ENCODE measurements around the gene COMP.
A peak's percentile ranks its signal among the peaks of the same experiment; 100 is the strongest.

COMP gene

DNA sequence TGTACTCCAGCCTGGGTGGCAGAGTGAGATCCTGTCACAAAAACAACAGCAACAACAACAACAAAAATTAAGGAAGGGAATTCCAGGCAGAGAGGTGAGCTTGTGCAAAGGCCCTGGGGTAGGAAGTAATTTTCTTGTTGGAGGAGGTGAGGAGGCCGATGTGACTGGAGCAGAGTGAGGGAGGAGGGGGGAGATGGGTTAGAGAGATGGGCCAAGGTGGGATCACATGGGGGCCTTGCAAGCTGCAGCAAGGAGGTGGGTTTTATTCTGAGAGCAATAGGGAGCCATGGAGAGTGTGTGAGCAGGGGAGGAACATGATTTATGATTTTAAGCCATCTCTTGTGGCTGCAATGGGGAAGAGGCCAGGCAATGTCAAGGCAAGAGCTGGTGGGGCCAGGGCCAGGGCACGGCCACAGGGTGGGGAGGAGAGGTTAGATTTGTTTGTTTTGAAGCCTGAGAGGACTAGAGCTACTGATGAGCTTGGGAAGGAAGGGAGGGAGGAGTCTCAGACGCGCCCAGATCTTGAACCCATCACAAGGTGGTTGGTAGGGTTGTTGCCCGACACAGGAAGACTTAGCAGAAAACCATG is 12.5 kb upstream of the COMP start:
- DNase-seq = no peak

DNA sequence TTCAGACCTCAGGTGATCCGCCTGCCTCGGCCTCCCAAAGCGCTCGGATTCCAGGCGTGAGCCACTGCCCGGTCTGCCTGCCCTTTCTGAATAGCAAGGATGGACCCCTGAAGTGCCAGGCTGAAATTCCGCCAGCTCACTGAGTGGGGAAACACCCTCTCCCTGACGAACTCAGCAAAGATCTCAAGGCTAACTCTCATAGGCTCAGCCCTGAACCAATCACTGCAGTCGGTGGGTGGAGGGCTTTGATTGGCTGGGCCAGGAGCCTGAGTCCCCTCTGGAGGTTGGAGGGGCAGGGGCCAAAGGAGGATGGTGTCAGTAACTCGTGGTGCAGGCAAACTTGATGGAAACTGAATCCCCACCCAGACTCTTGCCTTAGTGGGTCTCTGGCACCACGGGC is 11.2 kb upstream of the COMP start:
- no peak for DNase-seq

DNA sequence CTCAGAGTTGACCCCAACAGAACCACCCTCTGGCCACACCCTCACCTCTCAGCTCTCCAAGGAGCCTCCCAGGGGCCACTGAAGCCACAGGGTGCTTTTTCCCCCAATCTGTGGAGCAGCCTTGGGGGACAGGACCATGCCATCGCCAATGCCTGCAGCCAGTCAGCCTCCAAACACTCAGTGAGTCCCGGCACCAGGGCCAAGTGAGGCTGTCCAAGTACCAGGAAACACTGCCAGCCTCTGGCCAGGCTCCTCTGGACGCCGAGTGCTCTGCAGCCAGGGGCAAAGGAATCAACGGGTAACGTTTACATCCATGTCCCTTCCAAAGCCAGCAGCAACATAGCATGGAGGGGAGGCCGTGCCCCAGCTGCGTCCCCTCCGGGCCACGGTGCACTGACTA is 9.5 kb upstream of the COMP start:
- no peak for DNase-seq

DNA sequence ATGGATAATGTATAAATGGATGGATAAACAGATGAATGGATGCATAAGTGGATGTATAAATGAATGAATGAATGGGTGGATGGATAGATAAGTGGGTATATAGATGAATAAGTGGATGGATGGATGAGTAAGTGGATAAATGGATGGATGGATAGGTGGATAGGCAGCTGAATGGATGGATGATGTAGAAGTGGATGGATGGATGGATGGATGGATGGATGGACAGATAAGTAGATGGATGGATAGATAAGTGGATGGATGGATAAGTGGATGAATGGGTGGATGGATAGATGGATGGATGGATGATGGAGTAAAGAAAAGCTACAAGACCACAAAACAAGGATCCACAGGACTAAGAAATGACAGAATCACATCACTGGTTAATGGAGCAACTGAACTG is 9.0 kb upstream of the COMP start:
- no peak for DNase-seq

DNA sequence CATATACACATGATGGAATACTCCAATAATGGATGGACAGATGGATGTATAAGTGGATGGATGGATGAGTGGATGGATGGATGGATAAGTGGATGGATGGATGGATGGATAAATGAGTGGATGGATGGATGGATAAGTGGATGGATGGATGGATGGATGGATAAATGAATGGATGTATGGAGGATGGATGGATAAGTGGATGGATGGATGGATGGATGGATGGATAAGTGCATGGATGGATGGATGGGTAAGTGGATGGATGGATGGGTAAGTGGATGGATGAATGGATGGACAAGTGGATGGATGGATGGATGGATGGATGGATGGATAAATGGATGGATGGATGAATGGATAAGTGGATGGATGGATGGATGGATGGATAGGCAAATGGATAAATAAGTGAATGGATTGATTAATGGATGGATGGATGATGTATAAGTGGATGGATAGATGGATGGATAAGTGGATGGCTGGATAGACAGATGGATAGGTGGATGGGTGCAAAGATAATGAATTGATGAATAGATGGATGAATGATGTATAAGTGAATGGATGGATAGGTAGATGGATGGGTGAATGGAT is 8.4 kb upstream of the COMP start:
- no peak for DNase-seq

DNA sequence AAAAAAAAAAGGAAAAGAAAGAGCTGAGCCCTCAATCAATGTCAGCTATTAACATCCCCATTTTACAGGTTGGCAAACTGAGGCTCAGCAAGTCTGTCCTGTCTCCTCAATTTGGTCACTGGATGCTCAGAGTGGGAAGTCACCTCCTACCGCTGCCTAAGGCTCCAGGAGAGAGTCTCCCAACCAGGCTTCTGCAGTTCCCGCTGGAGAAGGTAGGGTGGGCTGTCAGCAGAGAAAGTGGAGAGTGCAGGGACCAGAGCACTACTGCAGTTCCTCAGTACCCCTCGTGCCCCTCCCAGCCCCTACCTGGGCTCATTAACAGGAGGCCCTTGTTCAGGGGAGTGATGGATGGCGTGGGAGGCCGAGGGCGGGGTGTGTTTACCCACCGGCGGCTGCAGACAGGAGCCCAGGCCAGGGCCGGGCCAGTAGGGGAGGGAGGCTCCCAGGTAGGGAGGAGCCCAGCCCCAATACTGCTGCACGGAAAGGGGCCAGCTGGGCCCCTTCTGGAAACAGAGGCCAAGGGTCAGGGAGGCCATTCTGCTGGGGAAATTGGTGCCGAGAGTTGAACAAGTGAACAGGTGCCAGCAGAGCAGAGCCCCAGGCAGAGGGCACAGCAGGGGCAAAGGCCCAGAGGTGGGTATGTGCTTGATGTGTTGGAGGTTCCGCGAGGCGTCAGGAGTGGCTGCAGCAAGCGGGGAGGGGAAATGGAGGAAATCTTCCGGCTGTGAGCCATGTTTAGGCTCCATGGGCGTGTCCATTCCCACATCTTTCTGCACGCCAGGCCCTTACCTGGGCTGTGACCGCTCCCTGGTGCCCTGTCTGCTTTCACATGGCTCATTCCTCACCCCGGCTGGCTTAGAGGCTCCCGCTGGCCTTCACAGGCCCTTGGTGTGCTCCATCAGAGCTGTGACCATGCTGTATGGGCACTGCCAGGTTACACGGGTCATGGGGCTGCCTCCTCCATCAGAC is 7.6 kb upstream of the COMP start:
- DNase-seq = no peak

DNA sequence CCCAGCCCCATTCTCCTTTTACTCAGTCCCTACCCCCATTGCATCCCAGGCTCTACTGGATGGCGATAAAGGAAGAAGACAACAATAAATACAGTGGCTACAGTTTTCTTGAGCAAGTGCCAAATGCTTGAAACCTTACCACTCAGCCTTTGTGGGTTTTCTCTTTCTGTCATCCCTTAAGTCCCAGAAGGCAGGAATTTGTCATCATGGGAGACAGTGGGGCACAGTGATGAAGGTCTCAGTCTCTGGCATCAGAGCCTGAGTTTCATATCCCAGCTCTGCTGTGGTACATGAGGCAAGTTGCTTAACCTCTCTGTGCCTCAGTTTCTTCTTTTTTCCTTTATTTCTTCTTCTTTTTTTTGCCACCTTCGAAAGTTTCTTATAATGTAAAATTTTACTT is 5.1 kb upstream of the COMP start:
- DNase-seq = no peak

DNA sequence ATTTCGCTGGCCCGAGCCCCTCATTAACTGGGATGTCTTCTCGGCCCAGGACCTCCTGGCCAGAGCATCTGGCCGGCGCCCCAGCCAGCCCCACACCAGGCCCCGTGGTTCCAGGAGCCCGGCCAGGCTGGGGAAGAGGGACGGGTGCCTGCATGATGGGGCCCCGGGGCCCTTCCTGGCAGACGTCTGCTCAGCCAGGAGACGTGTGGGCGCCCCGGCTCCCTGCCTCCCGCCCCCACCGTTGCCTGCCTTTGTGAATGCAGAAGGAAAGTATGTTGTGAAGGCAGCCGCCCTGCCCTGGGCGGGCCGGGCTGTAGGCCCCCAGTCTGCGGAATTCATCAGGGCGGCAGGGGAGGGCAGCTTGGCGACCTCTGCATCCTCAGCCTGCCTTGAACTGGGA is 4.4 kb upstream of the COMP start:
- no peak for DNase-seq

DNA sequence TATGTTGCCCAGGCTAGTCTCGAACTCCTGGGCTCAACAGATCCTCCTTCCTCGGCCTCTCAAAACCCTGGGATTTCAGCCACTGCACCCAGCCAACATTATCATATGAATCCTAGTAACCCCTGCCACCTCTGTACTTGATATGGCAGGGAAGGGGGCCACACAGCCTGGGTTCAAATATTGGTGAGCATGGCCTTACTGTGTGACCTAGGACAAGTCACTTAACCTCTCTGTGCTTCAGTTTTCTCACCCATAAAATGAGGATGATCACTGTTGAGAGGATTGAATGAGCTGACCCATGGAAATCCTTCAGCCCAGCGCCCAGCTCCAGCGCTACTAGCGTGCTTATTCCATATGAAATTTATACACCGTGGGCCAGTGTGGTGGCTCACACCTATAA is 3.6 kb upstream of the COMP start:
- no peak for DNase-seq

DNA sequence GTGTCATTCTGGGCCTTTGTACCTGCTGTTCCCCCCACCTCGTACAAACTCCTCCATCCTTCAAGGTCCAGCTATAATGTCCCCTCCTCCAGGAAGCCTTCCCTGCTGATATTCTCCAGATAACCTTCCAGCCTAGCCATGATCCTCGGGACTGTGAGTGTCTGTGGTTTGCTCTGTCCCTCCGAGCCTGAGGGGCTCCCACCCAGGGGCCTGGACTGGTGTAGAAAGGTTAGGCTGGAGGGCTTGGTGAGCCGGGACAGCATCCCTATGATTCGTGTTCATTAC is 2.9 kb upstream of the COMP start:
- DNase-seq = no peak

DNA sequence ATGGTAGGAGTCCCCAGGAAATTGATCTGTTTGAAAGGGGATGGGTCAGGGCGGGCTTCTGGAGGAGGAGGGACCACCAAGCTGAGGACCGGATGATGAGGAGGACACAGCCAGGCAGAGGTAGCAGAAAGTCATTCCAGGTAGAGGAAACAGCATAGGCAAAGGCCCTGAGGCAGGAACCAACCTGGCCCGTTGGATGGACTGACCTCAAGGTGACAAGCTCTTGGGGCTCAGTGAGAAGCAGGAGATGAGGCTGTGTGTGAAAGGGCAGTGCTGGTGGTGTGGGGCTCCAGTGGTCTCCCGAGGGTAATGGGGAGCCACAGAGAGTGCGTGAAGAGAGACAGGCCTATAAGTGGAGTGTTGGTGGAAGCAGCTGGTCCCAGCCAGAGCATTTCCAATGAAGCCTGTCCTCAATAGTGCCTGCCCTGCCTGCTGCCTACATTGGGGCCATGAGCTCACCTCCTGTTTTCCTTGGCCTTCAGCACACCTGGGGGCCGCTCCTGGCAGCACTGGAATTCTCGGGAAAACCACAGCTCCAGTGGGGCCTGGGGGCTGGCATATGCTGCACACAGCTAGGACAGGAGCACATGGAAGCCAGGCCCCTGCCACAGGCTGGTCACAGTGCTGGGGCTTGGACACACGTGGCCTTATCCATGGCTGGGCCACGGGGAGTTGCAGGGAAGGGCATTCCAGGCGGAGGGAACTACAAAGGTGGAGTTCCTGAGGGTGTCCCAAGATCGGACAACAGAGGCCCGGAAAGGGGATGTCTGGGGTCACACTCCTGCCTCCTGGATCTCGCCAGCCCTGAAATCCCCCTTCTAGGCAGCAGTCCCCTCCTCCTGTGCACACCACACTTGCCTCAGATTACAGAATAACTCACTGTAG is 2.3 kb upstream of the COMP start:
- no peak for DNase-seq

DNA sequence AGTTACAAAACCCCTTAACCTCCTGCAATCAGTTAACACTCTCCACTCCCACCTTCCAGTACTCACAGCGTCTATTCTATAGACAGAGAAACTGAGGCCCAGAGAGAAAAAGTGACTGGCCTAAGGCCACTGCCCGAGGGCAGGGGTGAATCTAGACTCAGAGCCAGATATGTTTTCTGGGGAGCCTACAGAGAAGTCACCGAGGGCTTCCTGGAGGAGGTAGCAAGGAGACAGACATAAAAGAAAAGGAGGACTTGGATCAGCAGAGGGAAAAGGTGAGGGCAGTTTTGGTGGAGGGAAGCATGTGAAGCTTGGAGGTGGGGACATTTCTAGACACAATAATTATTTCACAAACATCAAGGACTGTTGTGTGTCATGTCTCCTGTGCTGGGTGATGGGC is 1.6 kb upstream of the COMP start:
- DNase-seq = no peak

DNA sequence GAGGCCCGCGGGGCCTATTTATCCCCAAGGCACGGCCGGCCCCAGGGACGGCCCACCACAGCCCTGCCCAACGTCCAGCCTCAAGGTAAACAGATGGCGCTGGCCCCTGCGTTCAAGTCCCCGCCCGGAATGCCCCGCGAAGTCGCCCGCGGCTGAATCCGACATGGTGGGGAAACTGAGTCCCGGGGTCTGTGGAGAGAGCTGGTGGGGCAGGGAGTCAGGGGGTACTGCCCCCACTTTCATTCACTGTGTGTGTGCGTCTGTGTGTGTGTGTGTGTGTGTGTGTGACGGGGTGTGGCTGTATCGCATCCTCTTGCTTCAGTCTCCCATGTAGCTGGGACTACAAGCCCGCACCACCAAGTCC is 192 bp upstream of the COMP start:
- DNase-seq = no peak

DNA sequence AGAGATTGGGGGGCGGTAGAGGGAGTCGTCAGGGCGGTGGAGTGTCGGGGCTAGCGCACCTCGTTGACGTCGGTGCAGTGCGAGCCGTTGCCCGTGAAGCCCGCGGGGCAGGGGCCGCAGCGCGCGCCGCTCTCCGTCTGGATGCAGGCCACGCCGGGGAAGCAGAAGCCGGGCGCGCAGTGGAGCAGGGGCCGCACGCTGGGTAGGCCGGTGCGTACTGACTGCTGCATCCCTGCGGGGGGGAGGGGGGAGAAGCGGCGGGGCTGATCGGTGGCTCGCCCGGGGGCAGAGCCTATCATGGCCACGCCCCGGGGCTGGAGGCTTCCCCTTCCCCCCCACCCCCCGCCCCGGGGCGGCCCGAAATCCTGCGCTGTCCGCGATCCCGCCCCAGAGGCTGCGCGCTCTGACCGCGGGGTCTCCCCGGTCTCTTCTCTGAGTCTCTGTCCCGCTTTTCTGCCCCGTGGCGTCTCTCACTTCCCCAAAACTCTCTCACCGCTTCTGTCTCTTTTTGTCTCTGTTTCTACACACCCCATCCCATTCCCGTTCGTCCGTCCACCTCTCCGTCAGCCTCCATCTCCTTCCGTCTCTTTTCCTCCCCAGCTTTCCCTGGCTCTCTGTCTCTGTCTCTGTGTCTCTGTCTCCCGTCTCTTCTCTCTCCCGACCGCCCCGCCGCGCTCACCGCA is 1.1 kb downstream of the COMP start:
- peak; percentile 39 for DNase-seq

DNA sequence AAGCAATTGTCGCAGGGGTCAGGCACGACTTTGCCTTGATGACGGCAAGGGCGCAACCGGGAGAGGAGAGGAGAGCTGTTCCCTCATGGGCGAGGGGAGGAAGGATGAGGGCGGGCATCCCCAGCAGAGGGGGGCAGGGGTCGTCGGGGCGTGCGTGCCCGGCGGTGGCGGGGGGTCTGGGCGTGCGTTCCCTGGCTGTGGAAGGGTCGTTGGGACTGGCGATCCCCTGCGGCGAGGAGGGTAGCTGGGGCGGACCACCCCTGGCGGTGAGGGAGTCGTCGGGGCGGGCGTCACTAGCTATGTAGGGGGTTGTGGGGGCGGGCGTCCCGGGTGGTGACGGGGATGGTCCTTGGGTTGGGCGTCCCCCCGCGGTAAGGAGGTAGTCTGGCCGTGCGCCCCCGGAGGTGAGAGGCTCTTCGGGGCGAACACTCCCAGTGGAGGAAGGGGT is 1.7 kb downstream of the COMP start:
- no peak for DNase-seq

DNA sequence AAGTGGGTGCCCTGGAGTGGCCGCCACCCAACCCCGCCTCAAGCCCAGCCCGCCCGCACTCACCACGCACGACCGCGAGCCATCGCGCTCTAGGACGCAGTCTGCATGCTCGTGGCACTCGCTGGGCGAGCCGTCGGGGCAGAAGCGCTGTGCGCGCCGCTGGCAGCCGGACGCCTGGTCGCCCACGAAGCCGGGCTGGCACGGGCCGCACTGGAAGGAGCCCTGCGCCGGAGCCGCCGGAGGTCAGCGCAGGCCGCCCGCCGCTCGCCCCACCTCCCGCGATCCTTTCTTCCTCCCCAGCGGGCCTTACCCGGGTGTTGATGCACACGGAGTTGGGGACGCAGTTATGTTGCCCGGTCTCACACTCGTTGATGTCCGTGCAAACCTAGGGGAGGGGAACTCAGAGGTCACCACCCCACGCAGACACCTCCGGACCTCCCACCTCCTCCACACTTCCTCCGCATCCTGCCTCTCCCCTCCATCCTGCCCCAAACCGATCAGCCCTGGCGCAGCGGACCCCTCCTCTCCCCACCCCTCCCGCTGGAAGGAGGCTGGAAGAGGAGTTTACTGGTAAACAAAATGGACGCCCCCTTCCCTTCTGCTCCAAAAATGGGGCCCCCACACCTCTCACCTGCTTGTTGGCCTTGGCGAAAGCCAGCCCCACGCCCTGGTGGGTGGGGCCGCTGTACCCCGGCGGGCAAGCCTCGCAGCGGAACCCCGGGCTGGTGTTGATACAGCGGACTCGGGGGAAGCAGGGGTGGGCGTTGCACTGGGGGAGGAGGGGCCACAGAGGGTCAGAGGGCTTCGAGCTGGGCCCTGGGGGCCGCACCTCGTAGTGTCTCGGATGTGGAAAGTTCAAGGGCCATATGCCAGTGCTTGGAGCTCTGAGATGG is 2.3 kb downstream of the COMP start:
- DNase-seq = no peak

DNA sequence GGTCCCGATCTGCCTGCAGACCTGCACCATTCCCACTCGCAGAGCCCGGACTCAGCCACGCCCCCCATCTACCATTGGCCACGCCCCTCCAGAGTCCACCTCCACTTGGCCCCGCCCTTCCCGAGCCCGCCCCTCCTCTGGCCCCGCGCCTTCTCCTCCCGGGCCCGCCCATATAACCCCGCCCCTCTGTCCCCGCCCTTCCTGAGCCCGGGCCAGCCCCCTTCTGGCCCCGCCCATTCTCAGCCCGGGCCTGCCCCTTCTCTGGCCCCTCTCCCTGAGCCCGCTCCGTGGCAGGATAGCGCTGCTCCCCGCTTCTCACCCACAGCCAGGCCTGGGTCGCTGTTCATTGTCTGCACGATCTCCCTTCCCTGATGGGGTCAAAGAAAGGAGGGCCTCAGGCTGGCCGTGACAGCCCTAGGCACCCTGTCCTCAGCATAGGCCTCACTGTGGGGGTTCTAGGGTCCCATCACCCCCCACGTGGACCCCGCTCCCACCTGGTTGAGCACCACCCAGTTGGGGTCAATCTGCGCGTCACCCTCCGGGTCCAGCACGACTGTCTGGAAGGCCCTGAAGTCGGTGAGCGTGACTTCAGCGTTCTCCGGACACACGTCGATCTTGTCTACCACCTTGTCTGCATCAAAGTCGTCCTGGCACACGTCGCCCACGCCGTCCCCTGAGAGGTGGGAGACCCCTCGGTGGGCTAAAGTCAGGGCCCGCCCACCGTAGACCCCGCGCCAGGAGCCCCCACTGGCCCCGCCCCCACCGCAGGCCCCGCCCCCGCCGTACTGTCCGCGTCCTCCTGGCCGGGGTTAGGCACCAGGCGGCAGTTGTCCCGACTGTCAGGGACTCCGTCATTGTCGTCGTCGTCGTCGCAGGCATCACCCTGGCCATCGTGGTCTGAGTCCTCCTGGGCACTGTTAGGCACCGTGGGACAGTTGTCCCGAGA is 5.7 kb downstream of the COMP start:
- peak; percentile 73 for DNase-seq

DNA sequence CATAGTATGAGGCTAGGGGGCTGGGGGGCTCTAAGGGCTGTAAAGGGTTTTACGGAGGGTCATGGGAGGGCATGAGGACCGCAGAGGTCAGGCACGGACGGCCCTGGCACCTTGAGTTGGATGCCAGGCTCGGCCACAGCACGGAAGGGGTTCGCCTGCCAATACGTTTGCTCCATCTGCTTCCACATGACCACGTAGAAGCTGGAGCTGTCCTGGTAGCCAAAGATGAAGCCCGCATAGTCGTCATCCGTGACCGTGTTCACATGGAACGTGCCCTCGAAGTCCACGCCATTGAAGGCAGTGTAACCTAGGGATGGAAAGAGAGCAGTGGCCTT is 6.4 kb downstream of the COMP start:
- no peak for DNase-seq

DNA sequence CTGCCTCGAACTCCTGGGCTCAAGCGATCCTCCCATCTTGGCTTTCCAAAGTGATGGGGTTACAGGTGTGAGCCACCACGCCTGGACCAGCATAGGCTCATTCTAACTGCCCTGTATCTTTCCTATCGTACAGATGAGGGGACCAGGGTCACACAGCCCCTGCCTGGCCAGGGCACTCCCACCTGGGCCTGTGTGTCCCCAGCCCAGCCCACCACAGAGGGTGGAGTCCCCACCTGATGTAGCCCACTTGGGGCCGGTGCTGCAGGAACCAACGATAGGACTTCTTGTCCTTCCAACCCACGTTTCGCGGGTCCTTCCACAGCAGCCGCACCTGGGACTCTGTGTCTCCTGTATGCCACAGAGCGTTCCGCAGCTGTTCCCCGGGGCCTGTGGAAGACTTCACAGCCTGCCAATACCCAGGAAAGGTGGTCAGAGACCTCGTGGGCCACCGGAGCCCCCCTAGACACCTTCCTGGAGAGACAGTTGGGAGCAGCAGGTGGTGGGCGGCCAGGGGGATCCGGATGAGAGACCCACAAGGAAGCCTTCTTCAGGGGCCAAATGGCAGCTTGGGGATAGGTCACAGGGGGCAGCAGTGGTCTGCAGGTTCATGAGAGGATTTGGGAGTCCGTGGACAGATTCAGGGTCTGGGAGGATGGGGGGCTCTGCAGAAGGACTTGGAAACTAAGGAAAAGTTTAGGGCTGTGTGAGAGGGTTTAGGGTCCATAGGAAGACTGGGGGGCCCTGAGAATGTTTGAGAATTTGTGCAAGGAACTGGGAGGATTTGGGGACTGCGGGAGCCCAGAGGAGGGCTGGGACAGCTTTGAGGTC is 6.9 kb downstream of the COMP start:
- no peak for DNase-seq
